CD4-positive, alpha-beta T cell (primary cell): Measurements from ENCODE around the gene DAPK2. TPM values are rescaled to one million over a fixed set of nuclear protein-coding genes. Genes with fewer than 3 reads are reported as not detected.

ENCODE experiments used
- ATAC-seq: fragments of 200-7000 bp; cut with Tn5 transposase; one replicate; pipeline ENCODE4 v1.10.0; 2022; ENCODE audit warnings: mild to moderate bottlenecking; ENCODE audit not compliant: poor library complexity
- CTCF ChIA-PET: fragments of 350-600 bp; sonication (Branson Sonifier 250); formaldehyde crosslinking; loops from one replicate; lab custom pipeline; 2021; ENCODE audit warnings: antibody characterized with exemption, inconsistent platforms; lab: Charles Lee
- POLR2A ChIA-PET: fragments of 350-600 bp; sonication (Branson Sonifier 250); formaldehyde crosslinking; loops from one replicate; lab custom pipeline; 2021; ENCODE audit warnings: antibody characterized with exemption, inconsistent platforms; lab: Charles Lee
- DNase-seq, 14 experiments: peaks; one replicate each; pipeline ENCODE4 v3.0.0-alpha.2; 2013 to 2020; ENCODE audit warnings: mixed read lengths in 2 of 14
- H3K27ac ChIP-seq, 2 donors: one replicate each; pipeline versions ENCODE4 v1.5.1 to v1.7.0; 2013; ENCODE audit warnings: low read length in 2 of 2, low read depth in 1 of 2, mild to moderate bottlenecking in 1 of 2
- H3K27me3 ChIP-seq, 2 experiments: 1 replicate in 1 of 2; 2 replicates in 1 of 2; pipeline versions ENCODE4 v1.6.1 to v1.7.0; 2013; ENCODE audit warnings: low read length in 2 of 2, control low read depth in 1 of 2, mild to moderate bottlenecking in 1 of 2, moderate library complexity in 1 of 2; ENCODE audit not compliant: insufficient read depth in 2 of 2, control insufficient read depth in 1 of 2
- H3K36me3 ChIP-seq: one replicate; pipeline ENCODE4 v1.6.1; 2013; ENCODE audit warnings: low read length, control low read depth; ENCODE audit not compliant: insufficient read depth
- H3K4me1 ChIP-seq: one replicate; pipeline ENCODE4 v1.6.1; 2013; ENCODE audit warnings: low read length, control low read depth; ENCODE audit not compliant: insufficient read depth
- H3K4me3 ChIP-seq: one replicate; pipeline ENCODE4 v1.5.1; 2013; ENCODE audit warnings: mild to moderate bottlenecking, low read length, moderate library complexity
- H3K9me3 ChIP-seq, 2 experiments: 1 replicate in 1 of 2; 2 replicates in 1 of 2; pipeline versions ENCODE4 v1.6.1 to v1.7.0; 2013; ENCODE audit warnings: low read length in 2 of 2, mild to moderate bottlenecking in 2 of 2, control low read depth in 1 of 2, moderate library complexity in 1 of 2; ENCODE audit not compliant: control insufficient read depth in 1 of 2, insufficient read depth in 1 of 2
- H3K27ac Mint-ChIP-seq: one replicate; pipeline ENCODE4 v1.8.0; 2020; ENCODE audit warnings: mixed read lengths
- H3K27me3 Mint-ChIP-seq: one replicate; pipeline ENCODE4 v1.8.0; 2021; ENCODE audit warnings: mixed read lengths
- H3K36me3 Mint-ChIP-seq: one replicate; pipeline ENCODE4 v1.8.0; 2021; ENCODE audit warnings: low read depth, mixed read lengths
- H3K4me1 Mint-ChIP-seq: one replicate; pipeline ENCODE4 v1.8.0; 2021; ENCODE audit warnings: low read depth, mixed read lengths
- H3K4me3 Mint-ChIP-seq: one replicate; pipeline ENCODE4 v1.8.0; 2020; ENCODE audit warnings: mild to moderate bottlenecking, mixed read lengths
- H3K9me3 Mint-ChIP-seq: one replicate; pipeline ENCODE4 v1.8.0; 2020; ENCODE audit warnings: mixed read lengths
- intact Hi-C, 2 experiments: fragments of 100-400 bp; cut with DNase I in 1 of 2; cut with micrococcal nuclease in 1 of 2; formaldehyde crosslinking; loops; one replicate each; pipeline versions ENCODE4 v1.15.1 to v1.9.0; 2023 to 2025; cut with DNase I, micrococcal nuclease
- total RNA-seq, 174 experiments: library from RNA in 2 of 174; stranded (reverse) in 2 of 174; gene quantifications; one replicate each; pipeline ENCODE4 v1.2.3 and lab custom pipeline; 2021 to 2026
- TF ChIP-seq, protein P1 (sequence below): fragments of 200-600 bp; IDR thresholded peaks from one replicate; pipeline ENCODE4 v1.8.0; 2022; ENCODE audit warnings: antibody characterized with exemption, mild to moderate bottlenecking

DAPK2 gene
- total RNA-seq, 2 experiments from 2014 or later = 1.3 to 1.6 TPM

DNA sequence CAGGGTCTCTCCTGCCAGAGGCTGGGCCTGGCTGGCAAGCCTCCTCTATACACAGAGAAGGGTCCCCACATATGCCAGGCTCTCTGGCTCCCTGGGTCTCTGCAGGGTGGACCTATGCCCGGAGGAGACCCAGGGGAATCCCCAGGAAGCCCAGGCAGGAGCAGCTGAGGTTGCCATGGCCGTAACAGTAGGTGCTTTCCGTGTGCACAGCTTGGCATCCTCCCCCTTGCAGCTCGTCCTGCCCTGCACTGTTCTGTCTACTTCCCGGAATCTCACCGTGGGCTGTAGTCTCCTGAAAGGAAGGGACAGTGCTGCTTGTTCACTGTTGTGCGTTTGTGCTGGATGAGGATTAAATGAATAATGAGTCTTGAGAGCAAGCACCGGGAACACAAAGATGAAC, 47.8 kb downstream of the DAPK2 start:
- ATAC-seq (peak; percentile 30), DNase-seq (peak in 3 of 14 experiments; percentile 21 to 32 (median 32))
- peaks cover 15% of the 10 kb centered on the region for H3K4me1 ChIP-seq
- Mint-ChIP-seq H3K36me3 (no peaks in the 10 kb centered on the region), H3K27ac (peak overlapping the region; percentile 63), H3K9me3 (no peaks in the 10 kb centered on the region), H3K4me1 (peaks cover 18% of the 10 kb centered on the region), H3K4me3 (no peak overlapping the region), H3K27me3 (no peaks in the 10 kb centered on the region)
- intact Hi-C loops = no loop called here
- CTCF ChIA-PET = interaction anchor here (2.0 kb wide), 1 partner anchor 12 kb away, joined by 5 read pairs; no protein-coding TSS in a partner anchor
- no peak overlapping the region for H3K4me3 ChIP-seq
- H3K27me3 ChIP-seq = no peaks in the 10 kb centered on the region
- H3K27ac ChIP-seq = no peak overlapping the region
- TF ChIP-seq, protein P1, sequence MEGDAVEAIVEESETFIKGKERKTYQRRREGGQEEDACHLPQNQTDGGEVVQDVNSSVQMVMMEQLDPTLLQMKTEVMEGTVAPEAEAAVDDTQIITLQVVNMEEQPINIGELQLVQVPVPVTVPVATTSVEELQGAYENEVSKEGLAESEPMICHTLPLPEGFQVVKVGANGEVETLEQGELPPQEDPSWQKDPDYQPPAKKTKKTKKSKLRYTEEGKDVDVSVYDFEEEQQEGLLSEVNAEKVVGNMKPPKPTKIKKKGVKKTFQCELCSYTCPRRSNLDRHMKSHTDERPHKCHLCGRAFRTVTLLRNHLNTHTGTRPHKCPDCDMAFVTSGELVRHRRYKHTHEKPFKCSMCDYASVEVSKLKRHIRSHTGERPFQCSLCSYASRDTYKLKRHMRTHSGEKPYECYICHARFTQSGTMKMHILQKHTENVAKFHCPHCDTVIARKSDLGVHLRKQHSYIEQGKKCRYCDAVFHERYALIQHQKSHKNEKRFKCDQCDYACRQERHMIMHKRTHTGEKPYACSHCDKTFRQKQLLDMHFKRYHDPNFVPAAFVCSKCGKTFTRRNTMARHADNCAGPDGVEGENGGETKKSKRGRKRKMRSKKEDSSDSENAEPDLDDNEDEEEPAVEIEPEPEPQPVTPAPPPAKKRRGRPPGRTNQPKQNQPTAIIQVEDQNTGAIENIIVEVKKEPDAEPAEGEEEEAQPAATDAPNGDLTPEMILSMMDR = no peak
- no peaks in the 10 kb centered on the region for H3K36me3 ChIP-seq
- POLR2A ChIA-PET = interaction anchor here (0.9 kb wide), 1 partner anchor 10 kb away, joined by 3 read pairs; no protein-coding TSS in a partner anchor
- no peaks in the 10 kb centered on the region for H3K9me3 ChIP-seq

DNA sequence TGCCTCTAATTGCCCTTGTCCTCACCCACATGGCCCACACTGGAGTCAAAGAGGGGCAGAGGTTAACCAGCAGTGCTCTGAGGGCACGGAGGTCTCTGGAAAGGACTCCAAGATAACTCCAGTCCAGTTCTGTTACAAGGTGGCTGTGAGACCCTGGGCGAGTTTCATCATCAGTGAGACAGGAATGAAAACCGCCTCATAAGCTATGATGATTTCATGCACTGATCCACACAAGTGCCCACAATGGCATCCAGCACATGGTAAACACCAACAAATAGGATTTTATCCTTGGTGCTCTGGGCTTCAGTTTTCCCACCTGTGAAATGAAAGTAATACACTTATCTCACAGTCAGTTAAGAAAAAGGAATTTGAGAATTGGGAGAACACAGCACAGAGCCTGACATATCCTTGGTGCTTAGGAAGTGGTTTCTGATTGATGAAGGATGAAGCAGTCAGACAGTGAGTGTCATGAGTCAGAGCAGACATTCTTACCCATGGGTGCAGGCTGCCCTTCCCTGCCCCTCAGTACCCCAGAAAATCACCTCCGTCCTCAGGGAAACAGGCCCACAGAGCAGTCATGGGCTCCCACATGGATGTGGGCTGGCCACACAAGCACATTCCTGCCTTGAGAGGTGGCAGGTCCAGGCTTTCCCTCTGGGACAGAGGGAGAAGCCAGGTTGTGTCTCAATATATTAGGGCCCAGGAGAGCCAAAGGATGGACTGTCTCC, 48.4 kb downstream of the DAPK2 start:
- peak overlapping the region; percentile 63 for H3K27ac Mint-ChIP-seq
- H3K4me3 Mint-ChIP-seq = no peak overlapping the region
- Histone ChIP-seq H3K27ac (no peak overlapping the region), H3K9me3 (no peaks in the 10 kb centered on the region), H3K36me3 (no peaks in the 10 kb centered on the region), H3K4me1 (peaks cover 15% of the 10 kb centered on the region), H3K27me3 (no peaks in the 10 kb centered on the region), H3K4me3 (no peak overlapping the region)
- H3K27me3 Mint-ChIP-seq = no peaks in the 10 kb centered on the region
- DNase-seq = peak in 1 of 14 experiments; percentile 21
- POLR2A ChIA-PET = interaction anchor here (0.9 kb wide), 1 partner anchor 10 kb away, joined by 3 read pairs; no protein-coding TSS in a partner anchor
- H3K36me3 Mint-ChIP-seq = no peaks in the 10 kb centered on the region
- H3K4me1 Mint-ChIP-seq = peaks cover 18% of the 10 kb centered on the region
- intact Hi-C loops = no loop called here
- CTCF ChIA-PET = interaction anchor here (2.0 kb wide), 1 partner anchor 13 kb away, joined by 5 read pairs; no protein-coding TSS in a partner anchor
- TF ChIP-seq, protein P1 = no peak
- ATAC-seq = peak; percentile 84
- H3K9me3 Mint-ChIP-seq = no peaks in the 10 kb centered on the region

DNA sequence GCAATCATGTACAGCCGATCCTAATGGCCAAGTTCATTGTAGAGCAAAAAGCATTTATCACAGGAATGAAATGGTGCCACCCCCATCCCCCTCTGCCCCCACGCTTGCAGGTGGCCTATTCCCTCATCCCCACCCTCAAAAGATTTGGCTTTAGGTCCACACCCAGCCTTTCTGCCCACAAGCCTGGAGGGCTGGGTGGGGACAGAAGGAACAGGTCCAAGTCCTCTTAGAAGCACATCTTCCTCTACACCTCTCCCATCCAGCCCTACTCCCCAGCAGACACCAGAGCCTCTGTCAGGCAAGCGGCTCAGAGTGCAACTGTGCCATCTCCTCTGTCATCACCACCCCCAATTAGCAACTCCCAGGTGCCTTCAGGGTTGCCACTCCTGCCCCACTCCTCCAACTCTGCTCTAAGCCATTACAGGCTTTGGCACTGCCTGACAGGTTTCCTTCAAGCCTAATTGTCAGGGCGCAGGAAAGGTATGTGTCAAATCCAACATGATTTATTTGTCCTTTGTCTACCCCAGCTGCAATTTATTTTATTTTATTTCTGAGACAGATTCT, 49.4 kb downstream of the DAPK2 start:
- DNase-seq = no peak
- no peaks in the 10 kb centered on the region for H3K36me3 Mint-ChIP-seq
- Histone ChIP-seq H3K4me3 (no peak overlapping the region), H3K36me3 (no peaks in the 10 kb centered on the region), H3K27me3 (no peaks in the 10 kb centered on the region), H3K4me1 (peaks cover 15% of the 10 kb centered on the region), H3K27ac (no peak overlapping the region), H3K9me3 (no peaks in the 10 kb centered on the region)
- H3K27ac Mint-ChIP-seq = no peak overlapping the region
- no peaks in the 10 kb centered on the region for H3K9me3 Mint-ChIP-seq
- TF ChIP-seq, protein P1 = no peak
- POLR2A ChIA-PET = interaction anchor here (1.0 kb wide), 1 partner anchor 16 kb away, joined by 3 read pairs; no protein-coding TSS in a partner anchor
- peaks cover 25% of the 10 kb centered on the region for H3K4me1 Mint-ChIP-seq
- CTCF ChIA-PET = no interaction called here
- H3K27me3 Mint-ChIP-seq = no peaks in the 10 kb centered on the region
- no peak overlapping the region for H3K4me3 Mint-ChIP-seq
- intact Hi-C loops = no loop called here
- ATAC-seq = no peak
